CD4-positive, alpha-beta T cell treated with Interleukin-17A for 4 hours (primary cell): ENCODE measurements around the gene GAB3.
"Not testable (repeated sequence)": the region's sequence is repeated elsewhere in the genome, so short reads cannot be mapped to it uniquely, and the experiment has no call there.

Source experiments
- DNase-seq: peaks from one replicate; pipeline ENCODE4 v3.0.0-alpha.2; 2020; ENCODE audit warnings: mixed read lengths

Gene GAB3

GRCh38 chrX:154719132-154719675, 31.7 kb downstream of the GAB3 start:
- DNase-seq, result peak; percentile 65

- DNase-seq, result no peak
Measured at GRCh38 chrX:154718616-154719015, 32.3 kb downstream of the GAB3 start.

- peak; percentile 52 for DNase-seq
Measured at GRCh38 chrX:154717824-154718223, 33.1 kb downstream of the GAB3 start.

GRCh38 chrX:154715825-154716224, 35.1 kb downstream of the GAB3 start:
- no peak for DNase-seq

GRCh38 chrX:154714925-154715324, 36.0 kb downstream of the GAB3 start:
- DNase-seq, result peak; percentile 67

- peak; percentile 45 for DNase-seq
Measured at GRCh38 chrX:154712781-154713740, 37.8 kb downstream of the GAB3 start.

- no peak for DNase-seq
Measured at GRCh38 chrX:154711264-154711663, 39.6 kb downstream of the GAB3 start.

- DNase-seq, result no peak
Measured at GRCh38 chrX:154710309-154710708, 40.6 kb downstream of the GAB3 start.

GRCh38 chrX:154698630-154699248, 52.1 kb downstream of the GAB3 start:
- no peak for DNase-seq

- no peak for DNase-seq
Measured at GRCh38 chrX:154696676-154697045, 54.2 kb downstream of the GAB3 start.

GRCh38 chrX:154695911-154696675, 54.8 kb downstream of the GAB3 start:
- DNase-seq, result no peak

GRCh38 chrX:154693394-154693793, 57.5 kb downstream of the GAB3 start:
- DNase-seq, result no peak

GRCh38 chrX:154690438-154690837, 60.4 kb downstream of the GAB3 start:
- not testable (repeated sequence) for DNase-seq

GRCh38 chrX:154672084-154672483, 78.8 kb downstream of the GAB3 start:
- not testable (repeated sequence) for DNase-seq

GRCh38 chrX:154670848-154671247, 80.0 kb downstream of the GAB3 start:
- DNase-seq, result not testable (repeated sequence)

GRCh38 chrX:154661899-154662298, 89.0 kb downstream of the GAB3 start:
- no peak for DNase-seq

GRCh38 chrX:154661170-154661569, 89.7 kb downstream of the GAB3 start:
- DNase-seq, result no peak

GRCh38 chrX:154660541-154660940, 90.3 kb downstream of the GAB3 start:
- no peak for DNase-seq

- DNase-seq, result no peak
Measured at GRCh38 chrX:154658957-154659356, 91.9 kb downstream of the GAB3 start.

GRCh38 chrX:154658187-154658586, 92.7 kb downstream of the GAB3 start:
- DNase-seq, result no peak

- no peak for DNase-seq
Measured at GRCh38 chrX:154657226-154657805, 93.6 kb downstream of the GAB3 start.

GRCh38 chrX:154655786-154656185, 95.1 kb downstream of the GAB3 start:
- no peak for DNase-seq

- no peak for DNase-seq
Measured at GRCh38 chrX:154655346-154655745, 95.5 kb downstream of the GAB3 start.
